ENCODE results near the gene SLC35F3.

SLC35F3 gene

DNA sequence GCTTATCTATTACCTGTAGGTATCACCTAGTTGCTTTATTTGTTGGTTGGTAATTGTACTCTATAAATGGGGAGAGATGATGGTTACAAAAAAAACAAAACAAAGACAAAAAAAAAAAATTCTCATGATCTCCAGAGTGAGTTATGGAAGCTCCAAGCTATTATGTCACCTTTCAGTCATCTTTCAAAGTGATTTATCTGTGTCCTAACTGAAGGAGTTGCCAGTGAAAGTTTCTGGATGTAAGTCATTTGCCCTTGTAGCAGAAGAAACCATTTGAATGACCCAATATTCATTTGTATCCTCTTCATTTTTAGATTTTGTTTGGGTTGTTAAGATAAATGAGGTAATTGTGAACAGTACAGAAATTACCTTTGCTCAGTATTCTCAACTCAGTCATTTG lies 3.6 kb downstream of the SLC35F3 start:
- DNase-seq (ENCODE audit: extremely low spot score, insufficient read length, low read depth) (no peak), FAIRE-seq (no peak)

DNA sequence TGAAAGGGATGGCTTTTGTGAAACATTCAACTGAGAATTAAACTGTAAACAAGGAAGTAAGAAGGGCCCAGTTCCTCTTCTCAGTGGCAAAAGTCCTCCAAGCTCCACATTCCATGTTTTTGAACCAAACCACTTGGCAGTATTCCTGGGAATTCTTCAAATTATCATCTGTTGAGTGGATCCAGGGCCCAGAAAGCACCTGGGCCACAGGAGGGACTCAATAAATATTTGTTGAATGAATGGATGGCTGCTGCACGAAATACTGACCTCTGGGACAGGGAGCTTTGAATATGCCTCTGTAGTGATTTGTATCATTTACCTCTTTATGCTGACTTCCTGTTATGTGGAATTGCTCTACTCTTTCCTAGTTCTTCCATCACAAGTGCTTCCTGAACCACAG lies 4.7 kb downstream of the SLC35F3 start:
- FAIRE-seq (no peak), DNase-seq (ENCODE audit: extremely low spot score, insufficient read length, low read depth) (no peak)

DNA sequence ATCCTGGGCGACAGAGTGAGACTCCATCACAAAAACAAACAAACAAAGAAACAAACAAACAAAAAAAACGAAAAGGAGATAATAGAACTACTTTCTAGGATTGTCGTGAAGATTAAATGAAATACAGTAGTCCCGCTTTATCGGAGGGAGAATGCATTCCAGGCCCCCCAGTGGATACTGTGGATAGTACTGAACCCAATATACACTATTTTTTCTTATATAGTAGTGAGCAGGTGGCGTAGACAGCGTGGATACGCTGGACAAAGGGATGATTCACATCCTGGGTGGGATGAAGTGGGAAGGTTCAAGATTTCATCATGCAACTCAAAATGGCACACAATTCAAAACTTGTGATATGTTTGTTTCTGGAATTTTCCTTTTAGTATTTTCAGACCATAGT lies 8.0 kb downstream of the SLC35F3 start:
- FAIRE-seq (no peak), DNase-seq (ENCODE audit: extremely low spot score, insufficient read length, low read depth) (no peak)

DNA sequence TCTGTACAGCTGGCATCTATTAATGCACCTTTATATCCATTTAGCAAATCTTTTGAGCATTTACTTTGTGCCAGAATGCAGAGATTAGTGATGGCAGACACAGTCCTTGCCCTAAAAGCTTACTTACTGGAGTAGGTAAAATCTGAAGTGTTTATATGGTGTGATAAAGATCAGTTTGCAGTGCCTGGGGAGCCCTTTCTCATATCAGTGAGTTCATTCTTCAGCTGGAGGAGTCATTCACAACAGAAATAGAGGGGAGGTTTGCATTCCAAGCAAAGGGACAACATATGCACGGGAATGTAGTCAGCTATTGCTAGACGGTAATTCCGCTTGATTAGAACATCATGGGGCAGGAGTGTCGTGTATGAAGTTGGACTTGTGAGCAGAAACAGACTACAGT lies 8.4 kb downstream of the SLC35F3 start:
- DNase-seq (ENCODE audit: extremely low spot score, insufficient read length, low read depth) (no peak), FAIRE-seq (no peak)

DNA sequence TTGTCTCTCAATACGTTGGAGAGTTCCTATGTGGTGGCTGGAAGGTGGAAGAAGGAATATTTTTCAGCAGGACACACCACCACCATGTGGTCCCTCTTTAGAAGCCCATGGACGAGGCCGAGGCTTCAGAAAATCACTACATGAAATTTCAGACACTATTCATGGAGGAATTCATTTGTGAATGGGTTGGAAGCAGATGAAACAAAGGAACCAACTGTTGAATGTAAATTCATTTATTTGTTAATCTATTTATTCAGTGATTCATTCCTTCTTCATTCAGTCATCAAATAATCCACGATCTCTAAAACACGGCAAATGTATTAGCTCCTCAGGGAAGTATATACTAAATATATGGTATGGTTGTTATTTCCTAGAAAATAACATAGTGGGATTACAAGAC lies 12.2 kb downstream of the SLC35F3 start:
- DNase-seq (ENCODE audit: extremely low spot score, insufficient read length, low read depth) (no peak), FAIRE-seq (no peak)

DNA sequence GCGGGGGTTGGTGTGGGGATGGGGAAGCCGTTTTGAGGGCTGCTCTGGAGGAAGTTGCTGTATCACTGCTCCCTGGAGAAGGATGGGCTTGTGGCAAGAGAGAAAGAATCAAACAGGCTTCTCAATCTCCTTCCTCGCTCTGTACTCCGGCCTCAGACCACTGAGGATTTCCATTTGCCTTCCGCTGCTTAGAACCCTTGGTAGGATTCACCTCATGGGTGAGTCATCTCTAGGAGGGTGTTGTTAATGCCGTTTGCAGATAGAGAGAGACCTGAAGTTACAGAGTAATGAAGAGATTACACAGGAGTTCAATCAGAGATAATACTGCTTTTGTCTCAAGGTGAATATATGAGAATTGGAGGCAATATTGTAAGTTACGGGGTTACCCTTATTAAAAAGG lies 15.3 kb downstream of the SLC35F3 start:
- FAIRE-seq: no peak
- DNase-seq (ENCODE audit: extremely low spot score, insufficient read length, low read depth): no peak

DNA sequence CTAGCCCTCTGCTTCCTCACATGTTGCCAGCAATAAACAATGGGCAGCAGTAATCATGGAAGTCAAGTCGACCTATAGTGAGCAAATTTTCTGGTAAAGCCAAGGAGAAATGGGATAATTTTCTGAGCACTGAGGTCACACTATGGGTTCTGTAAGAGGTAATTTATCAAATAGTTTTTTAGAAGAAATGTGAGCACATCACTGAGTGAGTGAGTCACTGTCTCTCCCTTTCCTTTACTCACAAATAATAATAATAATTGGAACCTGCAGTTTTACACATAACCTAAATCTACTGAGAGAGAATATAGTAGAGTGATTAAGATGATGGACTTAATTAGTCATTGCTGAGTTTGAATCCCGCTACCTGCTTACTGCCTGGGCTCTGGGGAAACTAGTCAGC lies 23.6 kb downstream of the SLC35F3 start:
- FAIRE-seq: no peak
- no peak for DNase-seq (ENCODE audit: extremely low spot score, insufficient read length, low read depth)

DNA sequence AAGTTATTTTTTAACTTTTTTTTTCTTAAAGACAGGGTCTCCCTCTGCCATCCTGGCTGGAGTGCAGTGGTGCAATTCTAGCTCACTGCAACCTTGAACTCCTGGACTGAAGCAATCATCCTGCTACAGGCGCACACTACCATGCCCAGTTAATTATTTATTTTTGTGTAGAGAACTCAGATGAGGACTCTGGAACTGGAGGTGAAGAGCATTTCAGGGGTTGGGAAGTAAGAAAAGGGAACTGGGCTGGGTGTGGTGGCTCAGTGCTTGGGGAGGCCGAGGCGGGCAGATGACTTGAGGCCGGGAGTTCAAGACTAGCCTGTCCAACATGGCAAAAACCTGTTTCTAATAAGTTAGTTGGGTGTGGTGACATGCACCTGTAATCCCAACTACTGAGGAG lies 28.9 kb downstream of the SLC35F3 start:
- no peak for DNase-seq (ENCODE audit: extremely low spot score, insufficient read length, low read depth)
- no peak for FAIRE-seq

DNA sequence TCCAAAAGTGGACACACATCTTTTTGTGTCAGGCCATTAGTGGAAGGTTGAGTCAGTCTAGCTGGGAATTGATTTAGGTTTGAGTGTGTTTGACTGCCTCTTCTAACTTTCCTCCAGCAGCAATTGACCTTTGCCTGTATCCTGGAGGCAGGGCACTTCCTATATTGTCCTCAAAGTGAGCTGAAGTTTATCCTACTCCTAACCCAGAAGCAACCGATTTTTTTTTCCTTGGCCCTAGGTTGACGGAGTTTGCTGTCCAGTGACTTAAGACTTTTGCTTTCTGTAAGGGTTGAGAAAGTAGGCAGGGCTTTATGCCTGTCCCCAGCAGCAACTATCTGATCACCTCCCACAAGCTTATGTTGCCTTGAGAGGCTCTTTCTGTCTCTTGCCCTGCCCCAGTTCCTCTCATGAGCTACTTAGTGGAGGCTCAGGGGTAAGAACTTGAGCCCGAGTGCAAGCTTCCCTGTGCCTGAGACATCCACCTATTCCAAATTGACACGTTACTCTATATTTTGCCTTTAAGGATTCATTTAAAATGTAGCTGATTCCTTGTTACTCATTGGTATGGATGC lies 30.9 kb downstream of the SLC35F3 start:
- DNase-seq (ENCODE audit: extremely low spot score, insufficient read length, low read depth) (no peak), FAIRE-seq (no peak)

DNA sequence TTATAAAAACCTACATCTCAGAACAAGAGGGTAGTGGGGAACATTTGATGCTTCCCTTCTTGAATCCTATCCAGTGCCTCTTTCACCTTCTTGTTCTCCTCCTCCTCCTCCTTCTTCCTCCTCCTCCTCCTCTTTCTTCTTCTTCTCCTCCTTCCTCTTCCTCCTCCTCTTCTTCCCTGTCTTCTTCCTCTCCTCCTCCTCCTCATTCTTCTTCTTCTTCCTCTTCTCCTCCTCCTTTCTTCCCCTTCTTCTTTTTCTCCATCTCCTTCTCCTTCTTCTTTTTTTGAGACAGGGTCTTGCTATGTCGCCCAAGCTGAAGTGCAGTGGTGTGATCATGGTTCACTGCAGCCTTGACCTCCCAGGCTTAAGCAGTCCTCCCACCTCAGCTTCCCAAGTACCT lies 31.9 kb downstream of the SLC35F3 start:
- no peak for DNase-seq (ENCODE audit: extremely low spot score, insufficient read length, low read depth)
- FAIRE-seq: no peak

DNA sequence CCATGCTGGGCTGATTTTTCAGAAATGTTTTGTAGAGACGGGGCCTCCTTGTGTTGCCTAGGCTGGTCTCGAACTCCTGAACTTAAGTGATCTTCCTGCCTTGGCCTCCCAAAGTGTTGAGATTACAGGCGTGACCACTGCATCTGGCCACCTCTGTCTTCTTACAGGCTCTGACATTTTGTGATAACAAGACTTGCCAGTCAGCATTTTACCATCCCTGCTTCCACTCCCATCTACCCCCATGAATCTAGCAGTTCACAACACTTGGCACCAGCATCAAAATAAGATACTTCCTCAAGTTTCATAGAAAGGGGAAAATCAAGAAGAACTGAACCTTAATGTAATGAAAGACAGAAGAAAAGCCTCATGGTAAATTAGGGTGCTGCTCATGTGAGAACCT lies 32.4 kb downstream of the SLC35F3 start:
- FAIRE-seq: no peak

DNA sequence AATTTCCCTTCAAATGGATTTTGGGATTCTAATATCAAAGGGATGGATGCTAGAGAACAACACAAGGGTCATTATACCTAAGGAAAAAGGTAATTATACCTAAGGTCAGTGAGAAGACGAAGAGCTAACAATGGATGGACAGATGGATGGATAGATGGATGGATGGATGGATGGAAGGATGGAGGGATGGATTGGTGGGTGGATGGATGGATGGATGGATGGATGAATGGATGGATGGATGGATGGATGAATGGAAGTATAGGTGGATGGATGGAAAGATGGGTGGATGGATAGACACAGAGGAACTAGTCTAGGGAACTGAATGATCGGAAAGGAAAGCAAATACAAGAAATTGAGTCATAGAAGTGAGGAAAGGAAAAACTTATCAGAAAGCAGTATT lies 34.0 kb downstream of the SLC35F3 start:
- DNase-seq (ENCODE audit: extremely low spot score, insufficient read length, low read depth): no peak
- FAIRE-seq: no peak

More for the DNA sequence above, 32.4 kb downstream of the SLC35F3 start:
- DNase-seq (ENCODE audit: extremely low spot score, insufficient read length, low read depth): no peak

DNA sequence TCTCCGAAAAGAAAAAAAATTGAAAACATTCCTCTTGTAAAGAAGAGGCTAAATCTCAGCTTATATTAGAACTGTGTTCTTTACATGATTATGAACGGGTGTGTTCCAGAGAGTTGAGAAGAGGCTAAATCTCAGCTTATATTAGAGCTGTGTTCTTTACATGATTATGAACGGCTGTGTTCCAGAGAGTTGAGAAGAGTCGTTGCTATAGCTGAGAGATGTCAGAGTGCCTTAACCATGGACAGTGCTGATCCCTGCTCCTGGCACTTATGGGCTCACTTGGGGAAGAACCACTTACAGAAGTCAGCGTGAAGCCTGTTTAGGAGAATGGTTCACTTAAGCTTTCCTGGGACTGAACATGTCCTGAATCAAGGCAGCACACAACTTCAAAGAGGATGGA lies 35.0 kb downstream of the SLC35F3 start:
- FAIRE-seq (no peak), DNase-seq (ENCODE audit: extremely low spot score, insufficient read length, low read depth) (no peak)

DNA sequence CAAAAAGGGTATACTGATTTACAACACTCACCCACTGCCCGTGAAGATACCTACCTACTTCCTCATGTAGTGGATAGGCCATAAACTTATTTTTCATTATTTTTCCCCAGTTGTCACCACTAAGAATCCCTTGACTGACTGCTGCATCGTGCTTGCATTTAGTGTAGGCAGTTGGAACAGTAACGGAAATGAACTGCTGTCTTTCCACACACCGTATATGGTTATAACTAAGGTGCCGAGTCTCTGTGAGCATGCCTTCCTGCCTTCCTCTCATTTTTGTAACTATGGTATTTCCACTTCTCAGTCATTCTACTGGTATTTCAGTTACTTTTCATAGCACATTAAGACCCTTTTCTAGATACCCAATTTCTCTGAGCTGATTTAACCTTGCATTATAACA lies 36.4 kb downstream of the SLC35F3 start:
- no peak for DNase-seq (ENCODE audit: extremely low spot score, insufficient read length, low read depth)
- no peak for FAIRE-seq

DNA sequence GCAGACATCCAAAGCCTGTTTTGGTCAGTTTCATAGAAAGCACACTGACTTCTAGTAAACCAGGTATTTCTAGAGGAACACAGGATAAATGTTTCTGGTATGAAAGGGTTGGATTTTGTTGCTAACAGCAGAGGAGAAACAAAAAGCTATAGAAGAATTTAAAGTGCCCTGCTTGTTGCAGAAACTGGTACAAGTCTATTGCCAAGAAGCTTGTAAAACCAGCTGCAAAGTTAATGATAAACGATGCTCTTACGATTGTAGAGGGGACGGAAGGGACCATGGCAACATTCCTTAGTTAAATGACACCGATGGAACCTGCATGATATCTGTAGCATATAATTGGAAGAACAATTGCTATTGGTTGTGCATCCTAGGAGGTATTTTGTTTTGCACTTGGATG lies 40.1 kb downstream of the SLC35F3 start:
- FAIRE-seq (no peak), DNase-seq (ENCODE audit: extremely low spot score, insufficient read length, low read depth) (no peak)

DNA sequence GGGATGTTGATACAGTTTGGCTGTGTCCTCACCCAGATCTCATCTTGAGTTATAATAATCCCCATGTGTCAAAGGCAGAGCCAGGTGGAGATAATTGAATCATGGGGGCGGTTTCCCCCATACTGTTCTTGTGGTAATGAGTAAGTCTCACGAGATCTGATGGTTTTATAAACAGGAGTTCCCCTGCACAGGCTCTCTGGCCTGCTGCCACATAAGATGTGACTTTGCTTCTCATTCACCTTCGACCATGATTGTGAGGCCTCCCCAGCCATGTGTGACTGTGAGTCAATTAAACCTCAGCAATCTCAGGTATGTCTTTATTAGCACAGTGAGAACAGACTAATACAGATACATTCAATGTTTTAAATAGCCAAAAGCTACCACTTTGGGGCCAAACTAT lies 41.1 kb downstream of the SLC35F3 start:
- DNase-seq (ENCODE audit: extremely low spot score, insufficient read length, low read depth): no peak
- no peak for FAIRE-seq

DNA sequence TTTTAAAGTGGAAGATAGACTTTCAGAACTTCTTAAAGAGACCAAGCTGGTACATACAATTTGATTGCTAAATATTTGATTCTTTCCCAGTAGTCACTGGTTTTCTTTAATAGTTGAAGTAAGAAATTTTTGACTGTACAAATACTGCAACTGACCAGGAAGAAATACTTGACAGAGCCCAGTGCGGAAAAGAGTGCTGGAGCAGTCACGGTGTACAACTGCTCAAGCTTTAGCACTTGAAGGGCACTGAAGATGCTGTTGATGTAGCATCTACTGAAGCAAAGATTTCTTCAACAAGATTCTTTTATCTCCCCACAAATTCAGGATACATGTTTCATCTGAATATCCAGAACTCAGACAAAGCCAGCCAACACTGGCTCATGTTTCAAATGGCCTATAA lies 41.5 kb downstream of the SLC35F3 start:
- DNase-seq (ENCODE audit: extremely low spot score, insufficient read length, low read depth): no peak
- FAIRE-seq: no peak

DNA sequence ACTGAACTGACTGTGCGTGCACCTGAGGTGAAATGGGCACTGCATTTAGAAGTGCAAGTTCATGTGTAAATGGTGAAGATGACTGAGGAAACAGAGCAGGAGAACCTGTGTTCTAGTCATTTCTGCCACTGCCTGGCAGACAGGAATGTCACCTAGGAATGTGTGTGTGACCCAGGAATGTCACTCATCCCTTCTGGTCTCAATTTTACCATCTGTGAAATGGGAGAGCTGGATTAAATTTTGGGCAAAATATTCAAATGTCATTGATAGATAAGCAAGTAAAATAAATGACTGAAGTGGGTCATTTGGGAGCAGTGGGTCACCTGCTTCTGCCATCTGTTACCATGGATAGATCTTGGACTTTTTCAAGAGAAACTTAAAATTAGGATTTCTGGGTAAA lies 42.2 kb downstream of the SLC35F3 start:
- FAIRE-seq (no peak), DNase-seq (ENCODE audit: extremely low spot score, insufficient read length, low read depth) (no peak)

DNA sequence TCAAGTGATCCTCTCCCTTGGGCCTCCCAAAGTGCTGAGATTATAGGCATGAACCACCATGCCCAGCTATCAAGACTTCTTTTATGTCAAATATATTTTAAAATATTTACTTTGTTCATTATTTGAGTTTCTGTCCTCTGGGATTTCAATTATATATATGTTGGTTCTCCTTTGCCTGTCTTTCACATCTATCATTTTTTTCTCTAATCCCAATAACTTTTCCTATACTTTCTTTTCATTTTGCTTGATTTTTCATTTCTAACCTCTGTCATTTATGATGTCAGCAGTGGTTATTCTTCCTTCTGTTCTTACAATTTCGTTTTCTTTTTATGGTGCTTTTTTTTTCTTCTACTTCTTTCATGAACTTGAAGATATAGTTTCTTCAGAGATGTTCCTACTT lies 47.3 kb downstream of the SLC35F3 start:
- FAIRE-seq (no peak), DNase-seq (ENCODE audit: extremely low spot score, insufficient read length, low read depth) (no peak)

DNA sequence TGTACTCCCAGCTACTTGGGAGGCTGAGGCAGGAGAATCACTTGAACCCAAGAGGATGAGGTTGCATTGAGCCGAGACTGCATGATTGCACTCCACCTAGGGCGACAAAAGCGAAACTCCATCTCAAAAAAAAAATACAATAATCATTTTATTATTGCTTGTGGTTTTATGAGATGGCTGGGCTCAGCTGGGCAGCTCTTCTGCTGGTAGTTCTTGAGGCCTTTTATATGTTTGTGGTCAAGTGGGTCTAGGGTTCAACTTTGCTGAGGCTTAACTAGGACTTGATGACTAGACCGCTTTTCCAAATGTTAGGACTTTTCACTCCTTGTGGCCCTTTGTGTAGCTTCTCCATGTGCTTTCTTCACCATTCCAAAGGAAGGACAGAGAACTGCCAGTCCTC lies 53.2 kb downstream of the SLC35F3 start:
- DNase-seq (ENCODE audit: extremely low spot score, insufficient read length, low read depth) (no peak), FAIRE-seq (no peak)

DNA sequence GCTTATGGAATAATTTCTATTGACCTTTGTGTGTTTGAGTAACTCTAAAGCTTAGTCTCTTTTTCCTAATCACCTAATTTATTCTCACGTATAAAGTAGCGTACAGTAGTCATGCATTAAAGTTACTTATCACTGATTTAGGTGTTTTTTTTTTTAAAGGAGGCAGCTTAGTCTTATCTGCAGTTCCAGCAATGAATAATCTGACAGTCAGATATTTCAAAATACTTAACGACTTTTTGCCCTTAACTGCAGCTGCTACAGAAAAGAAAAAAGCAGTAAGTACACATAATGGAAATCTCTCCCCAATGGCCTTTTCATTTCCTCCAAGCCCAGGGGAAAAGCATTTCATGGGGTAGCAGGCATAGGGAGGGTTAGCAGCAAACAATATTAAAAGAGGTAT lies 54.6 kb downstream of the SLC35F3 start:
- no peak for FAIRE-seq
- no peak for DNase-seq (ENCODE audit: extremely low spot score, insufficient read length, low read depth)

DNA sequence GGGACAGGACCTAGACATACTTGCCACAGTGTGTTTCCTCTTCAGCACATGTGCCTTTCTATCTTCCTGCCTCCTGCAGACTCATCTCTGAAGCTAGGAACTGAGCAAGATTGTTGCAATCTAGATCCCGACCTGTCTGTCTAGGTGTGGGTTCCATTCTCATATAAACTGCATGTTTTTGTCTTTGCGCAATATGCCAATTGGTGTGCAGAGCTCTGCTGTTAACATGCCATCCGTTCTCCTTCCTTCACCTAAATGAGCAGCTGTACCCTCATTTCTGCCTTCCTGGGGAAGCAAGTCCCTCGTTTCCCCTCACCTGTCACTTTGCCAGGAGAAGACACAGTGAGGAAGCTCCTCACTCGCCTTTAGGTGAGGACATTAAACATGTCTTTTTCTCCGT lies 55.5 kb downstream of the SLC35F3 start:
- DNase-seq (ENCODE audit: extremely low spot score, insufficient read length, low read depth): no peak
- FAIRE-seq: no peak

DNA sequence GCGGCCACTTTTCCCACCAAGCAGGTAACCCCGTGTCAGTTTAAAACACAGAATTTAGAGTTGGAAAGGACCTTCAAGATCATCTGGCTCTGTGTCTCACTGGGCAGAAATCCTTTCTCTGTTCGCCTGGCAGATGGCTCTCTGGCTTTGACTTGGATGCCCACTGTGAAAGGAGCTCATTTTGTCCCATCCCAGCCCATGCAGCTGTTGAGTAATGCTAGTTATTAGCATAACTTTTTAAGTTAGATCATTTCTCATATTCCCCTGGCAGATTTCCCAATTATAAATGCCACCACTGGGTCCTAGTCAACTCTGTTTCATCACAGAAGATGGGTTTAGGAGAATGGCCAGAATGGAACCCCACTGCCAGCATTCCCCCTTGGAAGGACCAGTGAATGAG lies 55.9 kb downstream of the SLC35F3 start:
- DNase-seq (ENCODE audit: extremely low spot score, insufficient read length, low read depth) (no peak), FAIRE-seq (no peak)

Data from GM18507 (cell line).